ENCODE measurements around the gene CD1C.
A peak's percentile ranks its signal among the peaks of the same experiment; 100 is the strongest.
"Not testable (repeated sequence)": the region's sequence is repeated elsewhere in the genome, so short reads cannot be mapped to it uniquely, and the experiment has no call there.

Gene CD1C

GRCh38 chr1:158289811-158290210 is at the start of gene CD1C:
Gene CD1C, plus strand, starts transcription at chr1:158289923. Its CDS starts 142 bp downstream, at chr1:158290065.
- no peak for DNase-seq

GRCh38 chr1:158246650-158247049 is 43.1 kb upstream of the CD1C start:
- DNase-seq = no peak

- DNase-seq = peak; percentile 22
Observed at GRCh38 chr1:158248118-158248517, 41.6 kb upstream of the CD1C start.

GRCh38 chr1:158248771-158249170 is 41.0 kb upstream of the CD1C start:
- no peak for DNase-seq

- no peak for DNase-seq
Observed at GRCh38 chr1:158249646-158250045, 40.1 kb upstream of the CD1C start.

GRCh38 chr1:158251163-158251562 is 38.6 kb upstream of the CD1C start:
- no peak for DNase-seq

- DNase-seq = no peak
Observed at GRCh38 chr1:158255656-158256055, 34.1 kb upstream of the CD1C start.

- not testable (repeated sequence) for DNase-seq
Observed at GRCh38 chr1:158256747-158257146, 33.0 kb upstream of the CD1C start.

- no peak for DNase-seq
Observed at GRCh38 chr1:158257888-158258287, 31.8 kb upstream of the CD1C start.

- no peak for DNase-seq
Observed at GRCh38 chr1:158259117-158259516, 30.6 kb upstream of the CD1C start.

- DNase-seq = no peak
Observed at GRCh38 chr1:158272681-158273080, 17.0 kb upstream of the CD1C start.

GRCh38 chr1:158274797-158275196 is 14.9 kb upstream of the CD1C start:
- no peak for DNase-seq

- DNase-seq = not testable (repeated sequence)
Observed at GRCh38 chr1:158282421-158282820, 7.3 kb upstream of the CD1C start.

GRCh38 chr1:158283965-158284364 is 5.8 kb upstream of the CD1C start:
- DNase-seq = no peak

GRCh38 chr1:158285756-158286241 is 3.9 kb upstream of the CD1C start:
- no peak for DNase-seq

GRCh38 chr1:158286487-158286886 is 3.2 kb upstream of the CD1C start:
- no peak for DNase-seq

- no peak for DNase-seq
Observed at GRCh38 chr1:158286941-158287346, 2.8 kb upstream of the CD1C start.

GRCh38 chr1:158290321-158290844 is 660 bp downstream of the CD1C start:
- DNase-seq = no peak

- DNase-seq = no peak
Observed at GRCh38 chr1:158295791-158296190, 6.1 kb downstream of the CD1C start.

- no peak for DNase-seq
Observed at GRCh38 chr1:158310623-158311022, 20.9 kb downstream of the CD1C start.

GRCh38 chr1:158311066-158311465 is 21.3 kb downstream of the CD1C start:
- DNase-seq = no peak

- DNase-seq = no peak
Observed at GRCh38 chr1:158323866-158324265, 34.1 kb downstream of the CD1C start.

GRCh38 chr1:158324395-158324794 is 34.7 kb downstream of the CD1C start:
- DNase-seq = no peak

GRCh38 chr1:158327481-158327880 is 37.8 kb downstream of the CD1C start:
- DNase-seq = no peak

- DNase-seq = no peak
Observed at GRCh38 chr1:158328426-158328825, 38.7 kb downstream of the CD1C start.

GRCh38 chr1:158329300-158329699 is 39.6 kb downstream of the CD1C start:
- no peak for DNase-seq

Measured in activated gamma-delta T cell treated with Interleukin-2 at 50 U/mL for 16 hours (primary cell).